ENCODE data around the gene CDC45. TPM values are rescaled to one million over a fixed set of nuclear protein-coding genes. Genes with fewer than 3 reads are reported as not detected.

CDC45 gene
- total and polyA plus RNA-seq, 3 donors from 2014 or later = 38.8 to 47.2 (median 43.7) TPM

- H3K4me3 ChIP-seq = no peak overlapping the region
- intact Hi-C loops (cut with DNase I; ENCODE audit: low total_unique reads) = no loop called here
- no peaks in the 10 kb centered on the region for H3K9me3 ChIP-seq
- 64 to 73% methylated on average over 8 of the region's 8 CpGs for WGBS, 2 donors
- no peaks in the 10 kb centered on the region for H3K27me3 ChIP-seq
- no peak overlapping the region for H3K27ac ChIP-seq
- TF ChIP-seq, protein P1, sequence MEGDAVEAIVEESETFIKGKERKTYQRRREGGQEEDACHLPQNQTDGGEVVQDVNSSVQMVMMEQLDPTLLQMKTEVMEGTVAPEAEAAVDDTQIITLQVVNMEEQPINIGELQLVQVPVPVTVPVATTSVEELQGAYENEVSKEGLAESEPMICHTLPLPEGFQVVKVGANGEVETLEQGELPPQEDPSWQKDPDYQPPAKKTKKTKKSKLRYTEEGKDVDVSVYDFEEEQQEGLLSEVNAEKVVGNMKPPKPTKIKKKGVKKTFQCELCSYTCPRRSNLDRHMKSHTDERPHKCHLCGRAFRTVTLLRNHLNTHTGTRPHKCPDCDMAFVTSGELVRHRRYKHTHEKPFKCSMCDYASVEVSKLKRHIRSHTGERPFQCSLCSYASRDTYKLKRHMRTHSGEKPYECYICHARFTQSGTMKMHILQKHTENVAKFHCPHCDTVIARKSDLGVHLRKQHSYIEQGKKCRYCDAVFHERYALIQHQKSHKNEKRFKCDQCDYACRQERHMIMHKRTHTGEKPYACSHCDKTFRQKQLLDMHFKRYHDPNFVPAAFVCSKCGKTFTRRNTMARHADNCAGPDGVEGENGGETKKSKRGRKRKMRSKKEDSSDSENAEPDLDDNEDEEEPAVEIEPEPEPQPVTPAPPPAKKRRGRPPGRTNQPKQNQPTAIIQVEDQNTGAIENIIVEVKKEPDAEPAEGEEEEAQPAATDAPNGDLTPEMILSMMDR (IDR thresholded peaks at IDR 0.05) = no peak
- TF ChIP-seq POLR2A (IDR thresholded peaks at IDR 0.05) = no peak
- DNase-seq = no peak
- H3K36me3 ChIP-seq (ENCODE audit: low read depth, missing control alignments) = no peaks in the 10 kb centered on the region
- no peaks in the 10 kb centered on the region for H3K4me1 ChIP-seq
These were observed 14.4 kb downstream of the CDC45 start for GRCh38 chr22:19494001-19494560.

- no peak for DNase-seq
- 87% methylated on average over 6 of the region's 6 CpGs for WGBS, 2 donors
- Histone ChIP-seq H3K27me3 (no peaks in the 10 kb centered on the region), H3K4me1 (no peaks in the 10 kb centered on the region), H3K36me3 (ENCODE audit: low read depth, missing control alignments) (no peaks in the 10 kb centered on the region), H3K4me3 (no peak overlapping the region), H3K9me3 (no peaks in the 10 kb centered on the region), H3K27ac (no peak overlapping the region)
- TF ChIP-seq, protein P1 (IDR thresholded peaks at IDR 0.05) = no peak
- TF ChIP-seq POLR2A (IDR thresholded peaks at IDR 0.05) = no peak
- intact Hi-C loops (cut with DNase I; ENCODE audit: low total_unique reads) = no loop called here
These were observed 15.0 kb downstream of the CDC45 start for GRCh38 chr22:19494676-19495173.

DNA sequence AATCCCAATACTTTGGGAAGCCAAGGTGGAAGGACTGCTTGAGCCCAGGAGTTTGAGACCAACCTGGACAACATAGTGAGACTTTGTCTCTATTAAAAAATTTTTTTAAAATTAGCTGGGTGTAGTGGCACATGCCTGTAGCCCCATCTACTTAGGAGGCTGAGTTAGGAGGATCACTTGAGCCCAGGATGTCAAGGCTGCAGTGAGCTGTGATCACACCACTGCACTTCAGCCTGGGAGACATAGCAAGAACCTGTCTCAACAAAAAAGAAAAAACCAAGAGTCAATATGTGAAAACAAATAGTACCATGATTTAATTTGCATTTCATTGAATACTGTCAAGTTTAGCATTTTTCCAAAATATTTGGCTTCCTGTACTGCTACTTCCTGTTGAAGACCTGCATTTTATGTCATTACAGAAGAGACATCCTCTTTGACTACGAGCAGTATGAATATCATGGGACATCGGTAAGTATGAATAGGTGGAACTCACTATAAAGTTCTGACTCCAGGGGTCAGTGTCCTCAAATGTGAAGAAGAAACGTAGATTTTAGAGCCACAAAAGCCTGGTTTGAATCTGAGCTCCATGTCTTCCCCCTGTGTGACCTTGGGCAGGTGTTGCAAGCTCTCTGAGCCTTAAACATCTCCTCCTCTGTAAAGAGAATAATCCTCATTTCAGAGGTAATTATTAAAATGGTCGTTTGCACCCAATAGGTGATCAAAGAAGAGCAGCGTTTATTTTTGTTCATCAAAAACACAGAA, 16.0 kb downstream of the CDC45 start:
- intact Hi-C loops (cut with DNase I; ENCODE audit: low total_unique reads) = no loop called here
- 83 to 85% methylated on average over 5 of the region's 5 CpGs for WGBS, 2 donors

GRCh38 chr22:19496324-19496630, 16.6 kb downstream of the CDC45 start:
- no peak for TF ChIP-seq POLR2A (IDR thresholded peaks at IDR 0.05)
- TF ChIP-seq, protein P1 (IDR thresholded peaks at IDR 0.05) = no peak
- H3K27me3 ChIP-seq = no peaks in the 10 kb centered on the region
- intact Hi-C loops (cut with DNase I; ENCODE audit: low total_unique reads) = no loop called here
- DNase-seq = no peak
- H3K4me3 ChIP-seq = no peak overlapping the region
- H3K36me3 ChIP-seq (ENCODE audit: low read depth, missing control alignments) = no peaks in the 10 kb centered on the region
- 89 to 93% methylated on average over 3 of the region's 3 CpGs for WGBS, 2 donors
- no peaks in the 10 kb centered on the region for H3K4me1 ChIP-seq
- H3K27ac ChIP-seq = no peak overlapping the region
- no peaks in the 10 kb centered on the region for H3K9me3 ChIP-seq

More for the DNA sequence above, 16.0 kb downstream of the CDC45 start:
- Histone ChIP-seq H3K4me3 (no peak overlapping the region), H3K27ac (no peak overlapping the region), H3K36me3 (ENCODE audit: low read depth, missing control alignments) (no peaks in the 10 kb centered on the region), H3K4me1 (no peaks in the 10 kb centered on the region), H3K9me3 (no peaks in the 10 kb centered on the region), H3K27me3 (no peaks in the 10 kb centered on the region)
- TF ChIP-seq POLR2A (IDR thresholded peaks at IDR 0.05) = no peak
- TF ChIP-seq, protein P1 (IDR thresholded peaks at IDR 0.05) = peak in 1 of 3 experiments; percentile 16
- no peak for DNase-seq

Measured in testis (tissue), 3 donors.